Spleen (tissue), 11 donors: Measurements from ENCODE around the gene AP1G1. TPM values are rescaled to one million over a fixed set of nuclear protein-coding genes. Genes with fewer than 3 reads are reported as not detected.
"Not testable (repeated sequence)": the region's sequence is repeated elsewhere in the genome, so short reads cannot be mapped to it uniquely, and the experiment has no call there.

Source experiments
- DNase-seq: peaks from one replicate; pipeline ENCODE4 v3.0.0-alpha.2; 2020
- H3K27ac ChIP-seq, 8 donors: fragments of 200-600 bp; sonication (generic) in 7 of 8; 1 replicate in 4 of 8; 2 replicates in 4 of 8; pipeline versions ENCODE4 v1.5.0 to v1.8.0; 2016 to 2021; ENCODE audit warnings: inconsistent platforms in 4 of 8, mild to moderate bottlenecking in 4 of 8, moderate library complexity in 1 of 8
- H3K27me3 ChIP-seq, 7 donors: fragments of 200-600 bp; sonication (generic) in 6 of 7; replicated peaks in 1 of 7; 1 replicate in 4 of 7; 2 replicates in 3 of 7; pipeline versions ENCODE4 v1.5.0 to v1.8.0; 2016 to 2021; ENCODE audit warnings: inconsistent platforms in 3 of 7, mild to moderate bottlenecking in 1 of 7
- H3K36me3 ChIP-seq, 6 donors: fragments of 200-600 bp; sonication (generic) in 5 of 6; 1 replicate in 4 of 6; 2 replicates in 2 of 6; pipeline versions ENCODE4 v1.5.0 to v1.8.0; 2016 to 2021; ENCODE audit warnings: inconsistent platforms in 2 of 6
- H3K4me1 ChIP-seq, 6 donors: fragments of 200-600 bp; sonication (generic) in 5 of 6; 1 replicate in 3 of 6; 2 replicates in 3 of 6; pipeline versions ENCODE4 v1.5.0 to v1.8.0; 2016 to 2021; ENCODE audit warnings: inconsistent platforms in 3 of 6
- H3K4me3 ChIP-seq, 8 donors: fragments of 200-600 bp; sonication (generic) in 7 of 8; 1 replicate in 4 of 8; 2 replicates in 4 of 8; pipeline versions ENCODE4 v1.5.0 to v1.8.0; 2016 to 2021; ENCODE audit warnings: inconsistent platforms in 4 of 8, mild to moderate bottlenecking in 4 of 8, moderate library complexity in 2 of 8
- H3K9me3 ChIP-seq, 8 donors: fragments of 200-600 bp; sonication (generic) in 7 of 8; 1 replicate in 4 of 8; 2 replicates in 4 of 8; pipeline versions ENCODE4 v1.5.0 to v1.8.0; 2016 to 2021; ENCODE audit warnings: inconsistent platforms in 4 of 8
- POLR2A ChIP-seq, 3 donors: fragments of 450-650 bp; IDR thresholded peaks; one replicate each; pipeline ENCODE4 v1.5.1; 2017; ENCODE audit warnings: antibody characterized with exemption in 3 of 3, mild to moderate bottlenecking in 1 of 3
- POLR2AphosphoS5 ChIP-seq, 3 donors: sonication (generic); formaldehyde crosslinking; IDR thresholded peaks; one replicate each; pipeline ENCODE4 v1.5.1; 2017; ENCODE audit warnings: antibody characterized with exemption in 3 of 3
- WGBS, 5 donors: extraction: QIAGEN DNeasy Blood & Tissue Kit in 3 of 5; methylation state at CpG; one replicate each; pipeline versions ENCODE4 v1.1.5 to v1.1.7; 2013 to 2018; 5-methylcytosine and 5-hydroxymethylcytosine counted together
- intact Hi-C: fragments of 100-400 bp; cut with DNase I; formaldehyde crosslinking; loops from one replicate; pipeline ENCODE4 v1.15.0; 2023; ENCODE audit warnings: low total_unique reads
- polyA plus RNA-seq, 3 donors: library from polyadenylated mRNA; stranded (reverse); fragments of 200-250 nt; gene quantifications; one replicate each; pipeline ENCODE4 v1.2.1, GENCODE V29; 2013
- total RNA-seq, 7 donors: library from RNA; depleted of rRNA in 3 of 7; stranded (reverse); fragments of >200 nt in 3 of 7; fragmentation: NEBNext Ultra II Directional in 4 of 7; extraction: Animal tissue kit (Norgen Biotek cat#: 25700) in 4 of 7; gene quantifications; one replicate each; pipeline versions ENCODE4 v1.1.0 to v1.2.1, GENCODE V29; 2016 to 2021
- TF ChIP-seq, protein P1 (sequence below), 11 experiments: fragments of 200-600 bp in 7 of 11; fragments of 450-650 bp in 4 of 11; sonication (generic) in 4 of 11; IDR thresholded peaks in 8 of 11; conservative IDR thresholded peaks in 3 of 11; 1 replicate in 7 of 11; 2 replicates in 4 of 11; pipeline versions ENCODE4 v1.4.0 to v1.8.0; 2016 to 2021; ENCODE audit warnings: antibody characterized with exemption in 11 of 11, inconsistent platforms in 4 of 11, mild to moderate bottlenecking in 1 of 11
- donor health status: healthy with polysubstance abuse.
- donor health status: DM: no; HTN: no; CAD: no; lungs with moderate emphysema.
- donor health status: DM: no; HTN: no; CAD: no.
- donor health status: Bipolar disorder and iron deficiency.
- donor health status: healthy.
- donor health status: DM: no; HTN: no; CAD: no.
- donor health status: DM: yes; HTN: yes; CAD: no.

AP1G1 gene
- total and polyA plus RNA-seq, 10 donors, result 11.2 to 125 (median 94.1) TPM

DNA sequence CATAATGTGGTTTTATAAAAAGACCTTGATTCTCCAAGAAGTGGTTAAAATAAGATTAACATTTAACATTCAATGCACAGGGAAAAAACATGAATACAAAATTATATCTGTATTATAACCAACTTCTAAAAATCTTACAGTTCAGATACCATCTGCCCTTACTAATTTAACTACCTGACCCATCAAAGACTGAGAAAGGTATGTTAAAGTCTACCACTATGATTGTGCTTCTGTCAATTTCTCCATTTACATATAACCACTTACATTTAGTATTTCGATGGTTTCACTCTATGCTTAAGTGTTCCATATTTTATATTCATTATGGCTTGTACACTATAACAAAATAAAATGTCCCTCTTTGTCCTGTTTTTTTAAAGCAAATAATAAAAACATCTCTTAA is 14.6 kb downstream of the AP1G1 start:
- WGBS, 5 donors, result 89 to 93% (median 91%) methylated on average over 1 of the region's 1 CpG
- peaks cover 0 to 54% (median 10%) of the 10 kb centered on the region in 6 donors for H3K36me3 ChIP-seq
- intact Hi-C loops, result no loop called here
- TF ChIP-seq POLR2AphosphoS5 (IDR thresholded peaks at IDR 0.05) (no peak), POLR2A (IDR thresholded peaks at IDR 0.05) (no peak)
- TF ChIP-seq, protein P1, sequence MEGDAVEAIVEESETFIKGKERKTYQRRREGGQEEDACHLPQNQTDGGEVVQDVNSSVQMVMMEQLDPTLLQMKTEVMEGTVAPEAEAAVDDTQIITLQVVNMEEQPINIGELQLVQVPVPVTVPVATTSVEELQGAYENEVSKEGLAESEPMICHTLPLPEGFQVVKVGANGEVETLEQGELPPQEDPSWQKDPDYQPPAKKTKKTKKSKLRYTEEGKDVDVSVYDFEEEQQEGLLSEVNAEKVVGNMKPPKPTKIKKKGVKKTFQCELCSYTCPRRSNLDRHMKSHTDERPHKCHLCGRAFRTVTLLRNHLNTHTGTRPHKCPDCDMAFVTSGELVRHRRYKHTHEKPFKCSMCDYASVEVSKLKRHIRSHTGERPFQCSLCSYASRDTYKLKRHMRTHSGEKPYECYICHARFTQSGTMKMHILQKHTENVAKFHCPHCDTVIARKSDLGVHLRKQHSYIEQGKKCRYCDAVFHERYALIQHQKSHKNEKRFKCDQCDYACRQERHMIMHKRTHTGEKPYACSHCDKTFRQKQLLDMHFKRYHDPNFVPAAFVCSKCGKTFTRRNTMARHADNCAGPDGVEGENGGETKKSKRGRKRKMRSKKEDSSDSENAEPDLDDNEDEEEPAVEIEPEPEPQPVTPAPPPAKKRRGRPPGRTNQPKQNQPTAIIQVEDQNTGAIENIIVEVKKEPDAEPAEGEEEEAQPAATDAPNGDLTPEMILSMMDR (IDR thresholded peaks at IDR 0.05 in 8 of 11, conservative IDR thresholded peaks at IDR 0.05 in 3 of 11), result no peak
- H3K4me1 ChIP-seq, result peaks cover 13 to 99% (median 69%) of the 10 kb centered on the region in 6 donors
- no peak overlapping the region for H3K27ac ChIP-seq
- no peaks in the 10 kb centered on the region for H3K9me3 ChIP-seq
- no peak overlapping the region for H3K4me3 ChIP-seq
- DNase-seq, result no peak
- no peaks in the 10 kb centered on the region for H3K27me3 ChIP-seq

DNA sequence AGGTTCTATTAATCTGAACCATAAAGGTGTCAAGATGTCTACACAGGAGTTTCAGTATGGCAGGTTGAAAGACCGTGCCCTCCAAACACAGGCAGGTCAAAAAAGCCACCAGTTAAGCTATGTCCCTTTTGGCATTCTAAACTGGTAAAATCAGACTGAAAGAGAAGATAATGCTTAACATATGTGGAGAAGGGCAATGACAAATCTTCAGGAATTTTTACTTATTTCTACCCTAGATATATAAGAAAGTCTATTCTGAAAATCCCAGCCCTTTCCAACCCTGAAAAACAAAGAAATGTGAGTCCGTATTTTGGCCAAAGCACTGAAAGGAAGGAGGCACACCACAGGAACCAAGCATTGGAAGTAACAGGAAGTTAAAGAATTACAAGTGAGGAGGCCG is 16.5 kb downstream of the AP1G1 start:
- intact Hi-C loops, result no loop called here
- H3K4me1 ChIP-seq, result peaks cover 13 to 92% (median 67%) of the 10 kb centered on the region in 6 donors
- no peak overlapping the region for H3K27ac ChIP-seq
- TF ChIP-seq, protein P1 (IDR thresholded peaks at IDR 0.05 in 8 of 11, conservative IDR thresholded peaks at IDR 0.05 in 3 of 11), result no peak
- TF ChIP-seq POLR2AphosphoS5 (IDR thresholded peaks at IDR 0.05) (no peak), POLR2A (IDR thresholded peaks at IDR 0.05) (no peak)
- H3K36me3 ChIP-seq, result peaks cover 0 to 55% (median 23%) of the 10 kb centered on the region in 6 donors
- no peaks in the 10 kb centered on the region for H3K9me3 ChIP-seq
- WGBS, 5 donors, result 49 to 63% (median 52%) methylated on average over 3 of the region's 3 CpGs
- DNase-seq, result no peak
- no peaks in the 10 kb centered on the region for H3K27me3 ChIP-seq
- H3K4me3 ChIP-seq, result no peak overlapping the region

DNA sequence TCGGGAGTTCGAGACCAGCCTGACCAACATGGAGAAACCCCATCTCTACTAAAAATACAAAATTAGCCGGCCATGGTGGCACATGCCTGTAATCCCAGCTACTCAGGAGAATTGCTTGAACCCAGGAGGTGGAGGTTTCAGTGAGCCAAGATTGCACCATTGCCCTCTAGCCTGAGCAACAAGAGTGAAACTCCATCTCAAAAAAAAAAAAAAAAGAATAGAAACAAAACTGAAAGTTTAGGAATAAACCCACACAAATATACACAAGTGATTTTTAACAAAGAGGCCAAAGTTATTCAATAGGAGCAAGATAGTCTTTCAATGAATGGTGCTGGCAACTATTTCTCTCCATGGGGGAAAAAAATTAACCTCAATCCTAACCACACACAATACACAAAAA is 18.3 kb downstream of the AP1G1 start:
- H3K4me3 ChIP-seq, DNase-seq, H3K9me3 ChIP-seq, H3K27me3 ChIP-seq, intact Hi-C loops: not testable (repeated sequence)
- H3K4me1 ChIP-seq, result peaks cover 13 to 74% (median 51%) of the 10 kb centered on the region in 6 donors
- 83 to 97% (median 90%) methylated on average over 3 of the region's 3 CpGs for WGBS, 5 donors
- H3K27ac ChIP-seq, result peak overlapping the region in 1 of 8 donors; percentile 33
- peaks cover 0 to 60% (median 36%) of the 10 kb centered on the region in 6 donors for H3K36me3 ChIP-seq

DNA sequence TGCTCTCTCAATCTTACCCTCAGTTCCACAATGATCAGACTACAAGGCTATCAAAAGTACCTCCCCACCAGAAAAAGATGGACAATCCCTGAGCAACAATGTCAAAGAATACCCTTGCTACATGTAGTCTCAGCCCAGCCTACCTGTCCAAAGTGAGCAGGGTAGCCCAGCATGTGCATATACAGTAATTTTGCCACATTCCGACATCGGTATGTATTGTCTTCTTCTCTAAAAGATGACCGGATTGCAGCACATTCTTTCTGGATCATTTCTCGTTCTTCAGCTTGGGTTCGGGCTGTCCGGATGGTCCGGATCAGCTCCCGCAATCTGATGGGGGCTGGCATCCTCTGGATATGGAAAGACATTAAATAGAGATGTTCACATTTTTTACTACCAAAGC is 19.5 kb downstream of the AP1G1 start:
- no peak overlapping the region for H3K4me3 ChIP-seq
- H3K27me3 ChIP-seq, result no peaks in the 10 kb centered on the region
- TF ChIP-seq POLR2AphosphoS5 (IDR thresholded peaks at IDR 0.05) (no peak), POLR2A (IDR thresholded peaks at IDR 0.05) (no peak)
- TF ChIP-seq, protein P1 (IDR thresholded peaks at IDR 0.05 in 8 of 11, conservative IDR thresholded peaks at IDR 0.05 in 3 of 11), result no peak
- no peak overlapping the region for H3K27ac ChIP-seq
- 96 to 99% (median 98%) methylated on average over 8 of the region's 8 CpGs for WGBS, 5 donors
- peaks cover 13 to 71% (median 41%) of the 10 kb centered on the region in 6 donors for H3K4me1 ChIP-seq
- intact Hi-C loops, result no loop called here
- no peaks in the 10 kb centered on the region for H3K9me3 ChIP-seq
- peaks cover 0 to 71% (median 36%) of the 10 kb centered on the region in 6 donors for H3K36me3 ChIP-seq
- DNase-seq, result no peak

DNA sequence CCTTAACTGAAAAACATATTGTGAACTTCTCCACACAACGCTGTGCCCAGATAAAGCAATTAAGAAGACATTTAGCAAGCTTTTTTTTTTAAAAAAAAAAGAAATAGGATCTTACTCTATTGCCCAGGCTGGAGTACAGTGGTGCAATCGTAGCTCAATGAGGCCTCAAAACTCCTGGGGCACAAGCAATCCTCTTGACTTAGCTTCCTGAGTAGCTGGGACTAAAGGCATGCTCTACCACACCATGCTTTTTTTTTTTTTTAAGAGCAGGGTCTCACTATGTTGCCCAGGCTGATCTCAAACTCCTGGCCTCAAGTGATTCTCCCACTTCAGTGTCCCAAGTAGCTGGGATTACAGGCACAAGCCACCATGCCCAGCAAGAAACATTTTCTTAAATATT is 20.1 kb downstream of the AP1G1 start:
- TF ChIP-seq, protein P1 (IDR thresholded peaks at IDR 0.05 in 8 of 11, conservative IDR thresholded peaks at IDR 0.05 in 3 of 11), result no peak
- no peak for TF ChIP-seq POLR2A (IDR thresholded peaks at IDR 0.05)
- DNase-seq, result no peak
- intact Hi-C loops, result no loop called here
- no peaks in the 10 kb centered on the region for H3K27me3 ChIP-seq
- no peak overlapping the region for H3K27ac ChIP-seq
- no peaks in the 10 kb centered on the region for H3K9me3 ChIP-seq
- H3K4me3 ChIP-seq, result no peak overlapping the region
- peaks cover 0 to 72% (median 38%) of the 10 kb centered on the region in 6 donors for H3K36me3 ChIP-seq
- peaks cover 13 to 70% (median 37%) of the 10 kb centered on the region in 6 donors for H3K4me1 ChIP-seq
- WGBS, 5 donors, result 85 to 95% (median 91%) methylated on average over 2 of the region's 2 CpGs

DNA sequence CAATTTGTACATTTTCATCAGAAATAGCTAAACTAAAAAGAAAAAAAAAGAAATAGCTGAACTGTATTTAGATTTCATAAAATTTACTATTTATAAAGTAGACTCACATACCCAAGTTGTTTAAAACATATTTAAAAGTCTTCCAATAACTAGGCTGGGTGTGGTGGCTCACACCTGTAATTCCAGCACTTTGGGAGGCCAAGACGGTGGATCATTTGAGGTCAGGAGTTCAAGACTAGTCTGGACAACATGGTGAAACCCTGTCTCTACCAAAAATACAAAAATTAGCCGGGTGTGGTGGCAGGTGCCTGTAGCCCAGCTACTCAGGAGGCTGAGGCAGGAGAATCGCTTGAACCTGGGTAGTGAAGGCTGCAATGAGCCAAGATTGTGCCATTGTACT is 23.5 kb downstream of the AP1G1 start:
- DNase-seq, intact Hi-C loops, H3K27ac ChIP-seq, H3K4me3 ChIP-seq, H3K27me3 ChIP-seq, H3K9me3 ChIP-seq: not testable (repeated sequence)
- peaks cover 0 to 85% (median 43%) of the 10 kb centered on the region in 6 donors for H3K36me3 ChIP-seq
- 89 to 97% (median 97%) methylated on average over 3 of the region's 3 CpGs for WGBS, 5 donors
- H3K4me1 ChIP-seq, result peaks cover 0 to 68% (median 8%) of the 10 kb centered on the region in 6 donors
